ENCODE measurements around the gene EML6. TPM values are rescaled to one million over a fixed set of nuclear protein-coding genes. Genes with fewer than 3 reads are reported as not detected.

Gene EML6
- total RNA-seq, 3 donors from 2014 or later (not counting 1 experiment from before 2014, with no cell fraction given), result 1.7 to 3.2 (median 2.4) TPM

DNA sequence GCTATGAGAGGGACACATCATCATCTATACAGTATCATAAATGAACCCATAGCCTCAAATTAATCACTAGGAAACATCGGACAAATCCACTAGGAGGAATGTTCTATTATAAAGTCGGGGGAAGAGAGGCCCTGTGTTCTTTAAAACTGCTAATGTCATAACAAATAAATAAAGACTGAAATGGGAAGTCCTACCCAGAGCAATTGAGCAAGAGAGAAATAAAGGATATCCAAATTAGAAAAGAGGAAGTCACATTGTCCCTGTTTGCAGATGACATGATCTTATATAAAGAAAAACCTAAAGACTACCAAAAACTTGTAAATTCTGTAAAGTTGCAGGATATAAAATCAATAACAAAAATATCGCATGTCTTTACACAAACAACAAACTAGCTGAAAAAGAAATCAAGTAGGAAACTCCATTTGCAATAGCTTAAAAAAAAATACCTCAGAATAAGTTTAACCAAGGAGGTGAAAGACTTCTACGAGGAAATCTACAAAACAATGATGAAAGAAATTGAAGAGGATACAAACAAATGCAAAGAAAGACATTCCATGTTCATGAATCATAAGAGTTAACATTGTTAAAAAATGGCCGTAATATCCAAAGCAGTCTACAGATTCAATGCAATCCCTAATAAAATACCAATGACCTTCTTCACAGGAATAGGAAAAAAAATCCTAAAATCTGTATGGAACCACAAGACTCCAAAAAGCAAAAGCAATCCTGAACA lies 296.2 kb downstream of the EML6 start:
- intact Hi-C loops (cut with micrococcal nuclease), result loop anchor here (10.0 kb wide), 1 partner anchor 405 kb away; no protein-coding TSS in a partner anchor
- H3K4me3 Mint-ChIP-seq, result no peak overlapping the region
- H3K36me3 Mint-ChIP-seq, result no peaks in the 10 kb centered on the region

More for the DNA sequence above, 296.2 kb downstream of the EML6 start:
- no peak for DNase-seq
- TF ChIP-seq, protein P1, sequence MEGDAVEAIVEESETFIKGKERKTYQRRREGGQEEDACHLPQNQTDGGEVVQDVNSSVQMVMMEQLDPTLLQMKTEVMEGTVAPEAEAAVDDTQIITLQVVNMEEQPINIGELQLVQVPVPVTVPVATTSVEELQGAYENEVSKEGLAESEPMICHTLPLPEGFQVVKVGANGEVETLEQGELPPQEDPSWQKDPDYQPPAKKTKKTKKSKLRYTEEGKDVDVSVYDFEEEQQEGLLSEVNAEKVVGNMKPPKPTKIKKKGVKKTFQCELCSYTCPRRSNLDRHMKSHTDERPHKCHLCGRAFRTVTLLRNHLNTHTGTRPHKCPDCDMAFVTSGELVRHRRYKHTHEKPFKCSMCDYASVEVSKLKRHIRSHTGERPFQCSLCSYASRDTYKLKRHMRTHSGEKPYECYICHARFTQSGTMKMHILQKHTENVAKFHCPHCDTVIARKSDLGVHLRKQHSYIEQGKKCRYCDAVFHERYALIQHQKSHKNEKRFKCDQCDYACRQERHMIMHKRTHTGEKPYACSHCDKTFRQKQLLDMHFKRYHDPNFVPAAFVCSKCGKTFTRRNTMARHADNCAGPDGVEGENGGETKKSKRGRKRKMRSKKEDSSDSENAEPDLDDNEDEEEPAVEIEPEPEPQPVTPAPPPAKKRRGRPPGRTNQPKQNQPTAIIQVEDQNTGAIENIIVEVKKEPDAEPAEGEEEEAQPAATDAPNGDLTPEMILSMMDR (IDR thresholded peaks at IDR 0.05), result no peak
- Mint-ChIP-seq H3K4me1 (peaks cover 26 to 31% of the 10 kb centered on the region in 2 donors), H3K9me3 (no peaks in the 10 kb centered on the region), H3K27me3 (ENCODE audit: low read depth in 2 of 2) (no peaks in the 10 kb centered on the region), H3K27ac (peak overlapping the region; percentile 47 to 56)
- H3K4me1 ChIP-seq (ENCODE audit: control insufficient read depth, insufficient read depth, low read length), result no peaks in the 10 kb centered on the region
- H3K27ac ChIP-seq (ENCODE audit: low read length), result peak overlapping the region; percentile 29
- no peak for ATAC-seq
- 100% methylated on average over 1 of the region's 5 CpGs for WGBS (ENCODE audit: insufficient coverage)
- H3K36me3 ChIP-seq (ENCODE audit: control insufficient read depth, insufficient read depth, low read length), result no peaks in the 10 kb centered on the region
- no peaks in the 10 kb centered on the region for H3K9me3 ChIP-seq (ENCODE audit: control insufficient read depth, insufficient read depth, low read length)
- H3K4me3 ChIP-seq (ENCODE audit: low read length), result no peak overlapping the region
- H3K27me3 ChIP-seq (ENCODE audit: control insufficient read depth, insufficient read depth, low read length), result no peaks in the 10 kb centered on the region
